Osteocyte (in vitro differentiated cells): ENCODE measurements around the gene NHLH1. TPM values are rescaled to one million over a fixed set of nuclear protein-coding genes. Genes with fewer than 3 reads are reported as not detected.

Experiments used
- DNase-seq: peaks from one replicate; pipeline ENCODE4 v3.0.0; 2021; ENCODE audit warnings: mixed read lengths; ENCODE audit not compliant: unreplicated experiment; ENCODE audit errors: extremely low spot score
- H3K27ac Mint-ChIP-seq: one replicate; pipeline ENCODE4 v1.8.0; 2021; ENCODE audit warnings: mild to moderate bottlenecking, mixed read lengths; ENCODE audit not compliant: unreplicated experiment
- H3K27me3 Mint-ChIP-seq: one replicate; pipeline ENCODE4 v1.8.0; 2021; ENCODE audit warnings: mixed read lengths; ENCODE audit not compliant: unreplicated experiment
- H3K36me3 Mint-ChIP-seq: one replicate; pipeline ENCODE4 v1.8.0; 2021; ENCODE audit warnings: mixed read lengths; ENCODE audit not compliant: unreplicated experiment
- H3K4me1 Mint-ChIP-seq: one replicate; pipeline ENCODE4 v1.8.0; 2021; ENCODE audit warnings: mixed read lengths; ENCODE audit not compliant: unreplicated experiment
- H3K4me3 Mint-ChIP-seq: one replicate; pipeline ENCODE4 v1.8.0; 2021; ENCODE audit warnings: mild to moderate bottlenecking, moderate library complexity, mixed read lengths; ENCODE audit not compliant: unreplicated experiment
- H3K9me3 Mint-ChIP-seq: one replicate; pipeline ENCODE4 v1.8.0; 2021; ENCODE audit warnings: mixed read lengths; ENCODE audit not compliant: unreplicated experiment
- total RNA-seq: library from RNA; stranded (reverse); gene quantifications from 2 replicates; pipeline ENCODE4 v1.2.1, GENCODE V29; 2021
- TF ChIP-seq, protein P1 (sequence below): fragments of 200-600 bp; sonication (generic); IDR thresholded peaks from 2 replicates; pipeline ENCODE4 v1.5.0; 2021; ENCODE audit warnings: antibody characterized with exemption, mild to moderate bottlenecking, moderate library complexity

The NHLH1 gene
- total RNA-seq, 1 donor from 2014 or later: 0.16 TPM

- Mint-ChIP-seq H3K27ac (no peak overlapping the region), H3K27me3 (peaks cover 13% of the 10 kb centered on the region), H3K36me3 (no peaks in the 10 kb centered on the region), H3K9me3 (no peaks in the 10 kb centered on the region), H3K4me3 (no peak overlapping the region), H3K4me1 (peaks cover 4% of the 10 kb centered on the region)
- TF ChIP-seq, protein P1, sequence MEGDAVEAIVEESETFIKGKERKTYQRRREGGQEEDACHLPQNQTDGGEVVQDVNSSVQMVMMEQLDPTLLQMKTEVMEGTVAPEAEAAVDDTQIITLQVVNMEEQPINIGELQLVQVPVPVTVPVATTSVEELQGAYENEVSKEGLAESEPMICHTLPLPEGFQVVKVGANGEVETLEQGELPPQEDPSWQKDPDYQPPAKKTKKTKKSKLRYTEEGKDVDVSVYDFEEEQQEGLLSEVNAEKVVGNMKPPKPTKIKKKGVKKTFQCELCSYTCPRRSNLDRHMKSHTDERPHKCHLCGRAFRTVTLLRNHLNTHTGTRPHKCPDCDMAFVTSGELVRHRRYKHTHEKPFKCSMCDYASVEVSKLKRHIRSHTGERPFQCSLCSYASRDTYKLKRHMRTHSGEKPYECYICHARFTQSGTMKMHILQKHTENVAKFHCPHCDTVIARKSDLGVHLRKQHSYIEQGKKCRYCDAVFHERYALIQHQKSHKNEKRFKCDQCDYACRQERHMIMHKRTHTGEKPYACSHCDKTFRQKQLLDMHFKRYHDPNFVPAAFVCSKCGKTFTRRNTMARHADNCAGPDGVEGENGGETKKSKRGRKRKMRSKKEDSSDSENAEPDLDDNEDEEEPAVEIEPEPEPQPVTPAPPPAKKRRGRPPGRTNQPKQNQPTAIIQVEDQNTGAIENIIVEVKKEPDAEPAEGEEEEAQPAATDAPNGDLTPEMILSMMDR: no peak
- DNase-seq: peak; percentile 63
Observed at GRCh38 chr1:160367516-160367900, 637 bp downstream of the NHLH1 start.

DNA sequence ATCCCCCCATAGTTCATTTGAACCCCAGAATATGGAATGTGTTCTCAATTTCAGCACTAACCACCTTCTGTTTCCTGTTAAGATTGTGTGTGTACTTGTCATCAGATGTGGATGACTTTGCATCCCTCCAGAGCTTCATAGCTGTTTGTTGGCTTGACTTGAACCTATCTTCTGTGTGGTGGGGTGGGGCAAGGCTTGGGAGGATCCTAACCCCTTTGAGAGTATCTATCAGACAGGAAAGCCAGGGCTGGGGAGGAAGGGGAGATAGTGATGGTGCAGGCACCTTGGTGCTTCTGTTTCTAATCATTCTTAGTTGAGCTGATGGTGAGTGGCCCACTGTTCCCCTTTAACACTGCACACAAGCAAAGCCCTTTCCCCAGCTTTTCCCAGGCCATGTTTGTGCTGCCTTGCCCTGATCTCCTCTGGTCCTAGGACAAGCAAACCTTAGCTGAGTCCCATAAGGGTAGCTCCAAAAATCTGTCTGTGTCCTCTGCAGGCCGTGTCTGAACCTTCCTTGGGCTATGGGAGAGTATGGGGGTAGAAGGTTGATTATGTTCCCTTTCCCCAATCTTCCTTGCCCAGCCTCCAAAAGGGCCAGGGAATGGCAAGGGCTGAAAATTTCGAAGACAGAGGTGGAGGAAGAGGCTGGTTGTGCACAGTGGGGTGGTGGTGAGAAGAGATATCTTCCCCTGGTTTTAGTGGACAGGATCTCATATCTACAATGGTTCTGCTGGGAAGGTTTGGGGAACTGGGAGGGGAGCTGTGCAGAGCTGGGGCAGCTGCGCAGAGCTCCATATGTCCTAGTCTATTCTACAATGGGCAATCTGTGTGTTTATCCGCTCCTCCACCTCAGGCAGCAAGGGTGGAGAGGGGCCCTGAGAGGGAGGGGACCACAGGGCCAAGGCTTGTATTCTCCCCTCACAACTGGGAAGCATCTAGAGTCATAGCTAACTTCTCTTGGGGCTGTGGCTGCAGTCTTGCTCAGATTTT, 1.4 kb downstream of the NHLH1 start:
- Mint-ChIP-seq H3K9me3 (no peaks in the 10 kb centered on the region), H3K36me3 (no peaks in the 10 kb centered on the region), H3K27ac (no peak overlapping the region), H3K4me1 (peaks cover 3% of the 10 kb centered on the region), H3K27me3 (peaks cover 13% of the 10 kb centered on the region), H3K4me3 (no peak overlapping the region)
- TF ChIP-seq, protein P1: no peak
- DNase-seq: peak; percentile 59

DNA sequence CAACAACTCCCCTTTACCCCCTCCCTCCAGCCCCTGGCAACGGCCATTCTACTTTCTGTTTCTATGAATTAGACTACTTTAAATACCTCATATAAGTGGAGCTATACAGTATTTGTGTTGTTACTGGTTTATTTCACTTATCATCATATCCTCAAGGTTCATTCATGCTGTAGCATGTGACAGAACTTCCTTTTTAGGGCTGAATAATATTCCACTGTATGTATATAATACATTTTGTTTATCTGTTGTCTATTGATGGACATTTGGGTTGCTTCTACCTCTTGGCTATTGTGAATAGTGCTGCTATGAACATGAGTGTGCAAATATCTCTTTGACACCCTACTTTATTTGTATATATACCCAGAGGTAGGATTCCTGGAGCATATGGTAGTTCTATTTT, 2.2 kb downstream of the NHLH1 start:
- DNase-seq: peak; percentile 6
- TF ChIP-seq, protein P1: no peak
- no peak overlapping the region for H3K4me3 Mint-ChIP-seq
- no peaks in the 10 kb centered on the region for H3K4me1 Mint-ChIP-seq
- H3K27me3 Mint-ChIP-seq: peaks cover 13% of the 10 kb centered on the region
- H3K27ac Mint-ChIP-seq: no peak overlapping the region
- no peaks in the 10 kb centered on the region for H3K36me3 Mint-ChIP-seq
- H3K9me3 Mint-ChIP-seq: no peaks in the 10 kb centered on the region

GRCh38 chr1:160370561-160371345, 3.9 kb downstream of the NHLH1 start:
- H3K4me3 Mint-ChIP-seq: no peak overlapping the region
- peak; percentile 76 for DNase-seq
- H3K36me3 Mint-ChIP-seq: no peaks in the 10 kb centered on the region
- no peaks in the 10 kb centered on the region for H3K9me3 Mint-ChIP-seq
- TF ChIP-seq, protein P1: no peak
- H3K27ac Mint-ChIP-seq: no peak overlapping the region
- H3K27me3 Mint-ChIP-seq: peaks cover 13% of the 10 kb centered on the region
- H3K4me1 Mint-ChIP-seq: peaks cover 4% of the 10 kb centered on the region

DNA sequence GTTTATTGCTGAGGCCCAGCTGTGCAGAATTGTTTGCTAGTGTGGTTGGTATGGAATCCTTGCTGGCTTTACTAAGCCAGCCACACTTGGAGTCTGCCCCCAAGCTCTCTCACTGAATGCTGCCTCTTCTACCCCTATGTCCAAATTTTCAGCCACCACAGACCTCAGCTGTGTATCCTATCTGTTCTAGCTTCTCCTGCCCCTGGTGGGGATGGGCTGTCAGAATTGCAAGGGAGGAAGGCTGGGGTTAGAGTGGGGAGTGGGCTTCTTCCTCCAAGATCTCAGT, 4.4 kb downstream of the NHLH1 start:
- peak; percentile 74 for DNase-seq
- no peak overlapping the region for H3K27ac Mint-ChIP-seq
- no peaks in the 10 kb centered on the region for H3K36me3 Mint-ChIP-seq
- no peaks in the 10 kb centered on the region for H3K9me3 Mint-ChIP-seq
- peaks cover 13% of the 10 kb centered on the region for H3K27me3 Mint-ChIP-seq
- peaks cover 9% of the 10 kb centered on the region for H3K4me1 Mint-ChIP-seq
- H3K4me3 Mint-ChIP-seq: no peak overlapping the region
- TF ChIP-seq, protein P1: no peak
